H1 (cell line): ENCODE measurements around the gene DUSP7. TPM values are rescaled to one million over a fixed set of nuclear protein-coding genes. Genes with fewer than 3 reads are reported as not detected.

Experiments
- CTCF ChIA-PET: fragments of 300-600 bp; sonication (Branson Sonifier 250); formaldehyde crosslinking; loops from one replicate; lab custom pipeline; 2021; ENCODE audit not compliant: partially characterized antibody; lab: Charles Lee
- POLR2A ChIA-PET: fragments of 300-600 bp; sonication (Branson Sonifier 250); formaldehyde crosslinking; loops from one replicate; lab custom pipeline; 2021; ENCODE audit warnings: inconsistent platforms; ENCODE audit not compliant: partially characterized antibody; lab: Charles Lee
- DNase-seq, 2 experiments: peaks; one replicate each; pipeline versions ENCODE4 v3.0.0 to v3.0.0-alpha.2; 2010 to 2022; ENCODE audit warnings: low spot score in 2 of 2, low read depth in 1 of 2, mixed read lengths in 1 of 2
- FAIRE-seq: peaks from 2 replicates; lab custom pipeline; 2011; peaks lifted over from hg19 to GRCh38; lab: Jason Lieb, UNC
- H2AFZ ChIP-seq: 2 replicates; pipeline ENCODE4 v1.8.1; 2012; ENCODE audit warnings: low read length, inconsistent platforms
- H2AK5ac ChIP-seq: 2 replicates; pipeline ENCODE4 v1.6.1; 2013; ENCODE audit warnings: low read depth, low read length
- H2BK120ac ChIP-seq: replicated peaks from 2 replicates; pipeline ENCODE3; 2013; ENCODE audit warnings: low read depth, low read length, inconsistent platforms
- H2BK12ac ChIP-seq: 2 replicates; pipeline ENCODE4 v1.6.1; 2013; ENCODE audit warnings: low read depth, low read length
- H2BK15ac ChIP-seq: 2 replicates; pipeline ENCODE4 v1.6.1; 2013; ENCODE audit warnings: low read length
- H2BK20ac ChIP-seq: 2 replicates; pipeline ENCODE4 v1.6.1; 2013; ENCODE audit warnings: low read length
- H2BK5ac ChIP-seq: 2 replicates; pipeline ENCODE4 v1.6.1; 2013; ENCODE audit warnings: low read depth, low read length
- H3K14ac ChIP-seq: 2 replicates; pipeline ENCODE4 v1.6.1; 2013; ENCODE audit warnings: inconsistent platforms; ENCODE audit not compliant: insufficient read length
- H3K18ac ChIP-seq: 2 replicates; pipeline ENCODE4 v1.6.1; 2013; ENCODE audit warnings: low read length; ENCODE audit errors: extremely low read depth
- H3K23ac ChIP-seq: 2 replicates; pipeline ENCODE4 v1.6.1; 2013; ENCODE audit warnings: inconsistent platforms; ENCODE audit not compliant: insufficient read length
- H3K23me2 ChIP-seq: 2 replicates; pipeline ENCODE4 v1.6.1; 2013; ENCODE audit warnings: low read depth, low read length
- H3K27ac ChIP-seq: 2 replicates; pipeline ENCODE4 v1.6.1; 2011; ENCODE audit warnings: low read depth, low read length, inconsistent platforms
- H3K27me3 ChIP-seq, 4 experiments: replicated peaks in 1 of 4; 1 replicate in 1 of 4; 2 replicates in 3 of 4; pipeline versions ENCODE4 v1.6.1 to v1.8.1; 2011 to 2013; ENCODE audit warnings: low read length in 3 of 4, mild to moderate bottlenecking in 3 of 4, inconsistent platforms in 2 of 4, mixed read lengths in 2 of 4, moderate library complexity in 1 of 4; ENCODE audit not compliant: control insufficient read depth in 3 of 4, insufficient read depth in 3 of 4; ENCODE audit errors: extremely low read depth in 1 of 4
- H3K36me3 ChIP-seq, 4 experiments: 2 replicates each; pipeline versions ENCODE4 v1.6.1 to v1.8.1; 2011 to 2013; ENCODE audit warnings: mild to moderate bottlenecking in 4 of 4, low read length in 3 of 4, moderate library complexity in 2 of 4, control low read depth in 1 of 4, inconsistent platforms in 1 of 4; ENCODE audit not compliant: insufficient read depth in 4 of 4, control insufficient read depth in 2 of 4
- H3K4ac ChIP-seq: replicated peaks from 2 replicates; pipeline ENCODE3; 2013; ENCODE audit warnings: low read length, low read depth, mixed read lengths, inconsistent platforms; ENCODE audit not compliant: insufficient read length
- H3K4me1 ChIP-seq, 4 experiments: replicated peaks in 1 of 4; 1 replicate in 1 of 4; 2 replicates in 3 of 4; pipeline versions ENCODE4 v1.6.1 to v1.8.1; 2011 to 2013; ENCODE audit warnings: low read length in 3 of 4, inconsistent platforms in 2 of 4, mixed read lengths in 1 of 4; ENCODE audit not compliant: insufficient read depth in 4 of 4, control insufficient read depth in 3 of 4
- H3K4me2 ChIP-seq, 2 experiments: 2 replicates each; pipeline versions ENCODE4 v1.6.1 to v1.8.1; 2011 to 2013; ENCODE audit warnings: low read depth in 2 of 2, low read length in 2 of 2, control low read depth in 1 of 2, inconsistent platforms in 1 of 2, mild to moderate bottlenecking in 1 of 2; ENCODE audit not compliant: insufficient read depth in 1 of 2
- H3K4me3 ChIP-seq, 4 experiments: fragments of 200-600, 300-600 bp in 1 of 4; sonication (generic), shearing (Covaris generic), sonication (Bioruptor Twin) in 1 of 4; 2 replicates each; pipeline versions ENCODE4 v1.5.1 to v1.8.1; 2011 to 2016; ENCODE audit warnings: low read length in 4 of 4, low read depth in 3 of 4, control low read depth in 2 of 4, inconsistent platforms in 2 of 4, mild to moderate bottlenecking in 2 of 4, mixed read lengths in 1 of 4, moderate library complexity in 1 of 4; ENCODE audit not compliant: insufficient read depth in 2 of 4; ENCODE audit errors: extremely low read depth in 1 of 4
- H3K56ac ChIP-seq: replicated peaks from 2 replicates; pipeline ENCODE3; 2013; ENCODE audit warnings: low read depth, mild to moderate bottlenecking, mixed read lengths, low read length, inconsistent platforms; ENCODE audit not compliant: insufficient read length
- H3K79me1 ChIP-seq: 2 replicates; pipeline ENCODE4 v1.6.1; 2013; ENCODE audit warnings: low read depth, low read length, control low read depth
- H3K79me2 ChIP-seq, 2 experiments: 2 replicates each; pipeline versions ENCODE4 v1.6.1 to v1.8.1; 2012 to 2013; ENCODE audit warnings: low read length in 2 of 2, mild to moderate bottlenecking in 2 of 2, inconsistent platforms in 1 of 2; ENCODE audit not compliant: insufficient read depth in 2 of 2, control insufficient read depth in 1 of 2
- H3K9ac ChIP-seq, 4 experiments: replicated peaks in 1 of 4; 1 replicate in 1 of 4; 2 replicates in 3 of 4; pipeline versions ENCODE4 v1.6.1 to v1.8.1; 2011 to 2013; ENCODE audit warnings: low read depth in 3 of 4, low read length in 3 of 4, control low read depth in 2 of 4, mild to moderate bottlenecking in 2 of 4, moderate library complexity in 2 of 4, inconsistent platforms in 1 of 4; ENCODE audit errors: extremely low read depth in 1 of 4
- H3K9me3 ChIP-seq, 2 experiments: 2 replicates each; pipeline versions ENCODE4 v1.6.1 to v1.8.1; 2012 to 2013; ENCODE audit warnings: mild to moderate bottlenecking in 2 of 2, moderate library complexity in 2 of 2, control low read depth in 1 of 2, inconsistent platforms in 1 of 2, low read depth in 1 of 2, low read length in 1 of 2, mixed read lengths in 1 of 2; ENCODE audit not compliant: insufficient read depth in 2 of 2
- H4K20me1 ChIP-seq, 2 experiments: replicated peaks in 1 of 2; 2 replicates each; pipeline versions ENCODE3 to v1.8.1; 2011 to 2013; ENCODE audit warnings: inconsistent platforms in 2 of 2, low read length in 2 of 2, mild to moderate bottlenecking in 1 of 2; ENCODE audit not compliant: insufficient read depth in 2 of 2, control insufficient read depth in 1 of 2
- H4K5ac ChIP-seq: 2 replicates; pipeline ENCODE4 v1.6.1; 2013; ENCODE audit warnings: low read length, low read depth, mixed read lengths, inconsistent platforms; ENCODE audit not compliant: insufficient read length
- H4K8ac ChIP-seq: 2 replicates; pipeline ENCODE4 v1.8.0; 2013; ENCODE audit warnings: mild to moderate bottlenecking, moderate library complexity, low read length, inconsistent platforms; ENCODE audit not compliant: insufficient read depth; ENCODE audit errors: extremely low read depth
- H4K91ac ChIP-seq: replicated peaks from 2 replicates; pipeline ENCODE3; 2013; ENCODE audit warnings: low read length, mixed read lengths, inconsistent platforms; ENCODE audit not compliant: insufficient read length
- EP300 ChIP-seq, 2 experiments: IDR thresholded peaks; 1 replicate in 1 of 2; 2 replicates in 1 of 2; pipeline ENCODE4 v1.6.1; 2011 to 2012; ENCODE audit warnings: low read depth in 2 of 2, low read length in 2 of 2, mild to moderate bottlenecking in 2 of 2, borderline replicate concordance in 1 of 2, inconsistent platforms in 1 of 2, moderate library complexity in 1 of 2
- RAD21 ChIP-seq, 2 experiments: IDR thresholded peaks in 1 of 2; conservative IDR thresholded peaks in 1 of 2; 2 replicates each; pipeline ENCODE4 v1.6.1; 2011; ENCODE audit warnings: low read depth in 2 of 2, low read length in 2 of 2, improper control_type of control experiment in 1 of 2, inconsistent platforms in 1 of 2, mild to moderate bottlenecking in 1 of 2, moderate library complexity in 1 of 2
- RFX5 ChIP-seq: IDR thresholded peaks from 2 replicates; pipeline ENCODE4 v1.6.1; 2011; ENCODE audit warnings: low read depth, low read length, improper control_type of control experiment, borderline replicate concordance
- SIN3A ChIP-seq, 2 experiments: IDR thresholded peaks in 1 of 2; conservative IDR thresholded peaks in 1 of 2; 2 replicates each; pipeline ENCODE4 v1.6.1; 2011 to 2012; ENCODE audit warnings: low read length in 2 of 2, improper control_type of control experiment in 1 of 2, low read depth in 1 of 2, mild to moderate bottlenecking in 1 of 2
- SRF ChIP-seq: IDR thresholded peaks from 2 replicates; pipeline ENCODE4 v1.6.1; 2011; ENCODE audit warnings: mild to moderate bottlenecking, low read depth, low read length, moderate library complexity
- TBP ChIP-seq: IDR thresholded peaks from 2 replicates; pipeline ENCODE4 v1.6.1; 2011; ENCODE audit warnings: low read depth, low read length, improper control_type of control experiment
- WGBS, 2 experiments: shearing (Covaris generic) in 1 of 2; methylation state at CpG; one replicate each; pipeline versions ENCODE4 v1.1.6 to v1.1.7; 2013 to 2015; ENCODE audit warnings: low lambda C conversion rate in 2 of 2, mixed read lengths in 2 of 2, inconsistent platforms in 1 of 2, low coverage in 1 of 2, missing lambda C conversion rate in 1 of 2; ENCODE audit not compliant: insufficient replicate concordance in 2 of 2, insufficient coverage in 1 of 2, insufficient read length in 1 of 2; ENCODE audit errors: extremely low coverage in 1 of 2, missing lambda C conversion rate in 1 of 2; 5-methylcytosine and 5-hydroxymethylcytosine counted together
- polyA plus RNA-seq, 7 experiments: library from polyadenylated mRNA; depleted of rRNA in 3 of 7; stranded (reverse) in 5 of 7; unstranded in 2 of 7; fragments of >200 nt in 5 of 7; fragments of 200-250 nt in 2 of 7; gene quantifications; 1 replicate in 5 of 7; 2 replicates in 1 of 7; 4 replicates in 1 of 7; pipeline versions ENCODE4 v1.2.1 to v1.2.3, GENCODE V29; 2011 to 2013; ENCODE audit warnings: missing spikeins in 2 of 7, mixed read lengths in 2 of 7
- total RNA-seq: library from RNA; stranded (reverse); fragmentation: NEBNext Ultra II Directional; extraction: Animal tissue kit (Norgen Biotek cat#: 25700); gene quantifications from 2 replicates; pipeline ENCODE4 v1.2.1, GENCODE V29; 2021
- TF ChIP-seq, protein P1 (sequence below): IDR thresholded peaks from 2 replicates; pipeline ENCODE4 v1.6.1; 2012; ENCODE audit warnings: low read length, inconsistent platforms
- TF ChIP-seq, protein P2 (sequence below), 3 experiments: IDR thresholded peaks; 1 replicate in 2 of 3; 2 replicates in 1 of 3; pipeline versions ENCODE4 v1.5.1 to v1.6.1; 2011; ENCODE audit warnings: low read length in 3 of 3, mild to moderate bottlenecking in 3 of 3, inconsistent platforms in 2 of 3, low read depth in 1 of 3, moderate library complexity in 1 of 3; ENCODE audit not compliant: insufficient read depth in 1 of 3; ENCODE audit errors: control extremely low read depth in 1 of 3

DUSP7 gene
- total and polyA plus RNA-seq, 2 of the 8 experiments (the other 6 are each of a cell fraction or from before 2014, with no cell fraction given), result 19.4 to 24.9 TPM

DNA sequence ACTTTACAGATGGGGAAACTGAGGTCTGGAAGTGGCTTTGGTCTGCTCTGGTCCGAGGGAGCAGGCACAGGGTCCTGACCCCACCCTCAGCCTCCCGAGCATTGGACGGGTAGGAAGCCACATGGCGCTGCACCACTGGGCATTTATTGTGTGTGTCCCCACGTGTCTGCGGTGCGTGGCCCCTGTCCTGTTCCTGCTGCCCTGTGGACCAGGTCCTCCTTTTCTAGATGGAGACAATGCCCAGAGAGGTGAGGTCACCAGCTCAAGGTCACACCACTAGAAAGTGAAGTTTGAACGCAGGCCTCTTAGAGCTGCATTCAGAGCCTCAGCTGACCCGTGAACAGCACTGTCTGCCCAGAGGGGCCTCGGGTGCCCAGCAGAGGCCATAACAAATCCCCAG lies 26.8 kb downstream of the DUSP7 start:
- DNase-seq (no peak), FAIRE-seq (no peak)
- no peaks in the 10 kb centered on the region for H3K36me3 ChIP-seq
- WGBS, 2 experiments, result 88% methylated on average over 10 of the region's 10 CpGs; no CpG with 5 or more reads in 1 of the 2 experiments
- H3K27me3 ChIP-seq, result no peaks in the 10 kb centered on the region
- no peak overlapping the region for H3K9ac ChIP-seq
- no peak overlapping the region for H3K4ac ChIP-seq
- ChIA-PET POLR2A (interaction anchor here (0.7 to 0.8 kb wide), 2 partner anchors 14 to 16 kb away, joined by 3 read pairs; no protein-coding TSS in a partner anchor), CTCF (interaction anchor here (0.6 to 9.4 kb wide), 10 partner anchors 10 to 359 kb away, joined by 3 to 124 read pairs (median 8); no protein-coding TSS in a partner anchor)
- H2BK120ac ChIP-seq, result no peak overlapping the region
- H3K14ac ChIP-seq, result no peak overlapping the region
- H2BK5ac ChIP-seq, result no peak overlapping the region
- H4K8ac ChIP-seq, result no peak overlapping the region
- H2BK12ac ChIP-seq, result no peak overlapping the region
- no peak overlapping the region for H4K5ac ChIP-seq
- TF ChIP-seq TBP (no peak), SRF (no peak), EP300 (IDR thresholded peaks at IDR 0.05; ENCODE audit: borderline replicate concordance in 1 of 2, low read depth in 2 of 2, low read length in 2 of 2) (no peak), RFX5 (no peak), SIN3A (conservative IDR thresholded peaks at IDR 0.05 in 1 of 2, IDR thresholded peaks at IDR 0.05 in 1 of 2; ENCODE audit: low read depth in 1 of 2, low read length in 2 of 2) (no peak), RAD21 (IDR thresholded peaks at IDR 0.05 in 1 of 2, conservative IDR thresholded peaks at IDR 0.05 in 1 of 2; ENCODE audit: low read depth in 2 of 2, low read length in 2 of 2) (no peak)
- TF ChIP-seq, protein P1, sequence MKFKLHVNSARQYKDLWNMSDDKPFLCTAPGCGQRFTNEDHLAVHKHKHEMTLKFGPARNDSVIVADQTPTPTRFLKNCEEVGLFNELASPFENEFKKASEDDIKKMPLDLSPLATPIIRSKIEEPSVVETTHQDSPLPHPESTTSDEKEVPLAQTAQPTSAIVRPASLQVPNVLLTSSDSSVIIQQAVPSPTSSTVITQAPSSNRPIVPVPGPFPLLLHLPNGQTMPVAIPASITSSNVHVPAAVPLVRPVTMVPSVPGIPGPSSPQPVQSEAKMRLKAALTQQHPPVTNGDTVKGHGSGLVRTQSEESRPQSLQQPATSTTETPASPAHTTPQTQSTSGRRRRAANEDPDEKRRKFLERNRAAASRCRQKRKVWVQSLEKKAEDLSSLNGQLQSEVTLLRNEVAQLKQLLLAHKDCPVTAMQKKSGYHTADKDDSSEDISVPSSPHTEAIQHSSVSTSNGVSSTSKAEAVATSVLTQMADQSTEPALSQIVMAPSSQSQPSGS, result no peak
- TF ChIP-seq, protein P2, sequence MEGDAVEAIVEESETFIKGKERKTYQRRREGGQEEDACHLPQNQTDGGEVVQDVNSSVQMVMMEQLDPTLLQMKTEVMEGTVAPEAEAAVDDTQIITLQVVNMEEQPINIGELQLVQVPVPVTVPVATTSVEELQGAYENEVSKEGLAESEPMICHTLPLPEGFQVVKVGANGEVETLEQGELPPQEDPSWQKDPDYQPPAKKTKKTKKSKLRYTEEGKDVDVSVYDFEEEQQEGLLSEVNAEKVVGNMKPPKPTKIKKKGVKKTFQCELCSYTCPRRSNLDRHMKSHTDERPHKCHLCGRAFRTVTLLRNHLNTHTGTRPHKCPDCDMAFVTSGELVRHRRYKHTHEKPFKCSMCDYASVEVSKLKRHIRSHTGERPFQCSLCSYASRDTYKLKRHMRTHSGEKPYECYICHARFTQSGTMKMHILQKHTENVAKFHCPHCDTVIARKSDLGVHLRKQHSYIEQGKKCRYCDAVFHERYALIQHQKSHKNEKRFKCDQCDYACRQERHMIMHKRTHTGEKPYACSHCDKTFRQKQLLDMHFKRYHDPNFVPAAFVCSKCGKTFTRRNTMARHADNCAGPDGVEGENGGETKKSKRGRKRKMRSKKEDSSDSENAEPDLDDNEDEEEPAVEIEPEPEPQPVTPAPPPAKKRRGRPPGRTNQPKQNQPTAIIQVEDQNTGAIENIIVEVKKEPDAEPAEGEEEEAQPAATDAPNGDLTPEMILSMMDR (IDR thresholded peaks at IDR 0.05; ENCODE audit: control extremely low read depth in 1 of 3, insufficient read depth in 1 of 3, low read depth in 1 of 3, low read length in 3 of 3), result no peak
- no peak overlapping the region for H2AK5ac ChIP-seq
- H3K56ac ChIP-seq, result no peak overlapping the region
- H3K79me2 ChIP-seq, result no peaks in the 10 kb centered on the region
- peaks cover 0 to 2% (median 0%) of the 10 kb centered on the region in 4 experiments; a peak in 2 of 7 replicates for H3K4me1 ChIP-seq
- H3K4me2 ChIP-seq, result no peak overlapping the region
- H3K27ac ChIP-seq, result no peak overlapping the region
- H3K23me2 ChIP-seq, result no peaks in the 10 kb centered on the region
- H3K79me1 ChIP-seq, result no peaks in the 10 kb centered on the region
- H3K4me3 ChIP-seq, result no peak overlapping the region
- no peak overlapping the region for H2BK20ac ChIP-seq
- H3K9me3 ChIP-seq, result no peaks in the 10 kb centered on the region
- no peak overlapping the region for H3K18ac ChIP-seq
- H2BK15ac ChIP-seq, result no peak overlapping the region
- no peak overlapping the region for H3K23ac ChIP-seq
- H2AFZ ChIP-seq, result no peak overlapping the region
- no peaks in the 10 kb centered on the region for H4K20me1 ChIP-seq
- no peak overlapping the region for H4K91ac ChIP-seq
